ENCODE results near the gene SLC50A1.

The SLC50A1 gene

GRCh38 chr1:155184835-155185782 is 49.5 kb downstream of the SLC50A1 start:
- no peak for DNase-seq (ENCODE audit: low spot score)

GRCh38 chr1:155185783-155186066 is 50.1 kb downstream of the SLC50A1 start:
- DNase-seq (ENCODE audit: low spot score), result no peak

GRCh38 chr1:155186067-155186793 is 50.6 kb downstream of the SLC50A1 start:
- DNase-seq (ENCODE audit: low spot score), result no peak

GRCh38 chr1:155186794-155187455 is 51.3 kb downstream of the SLC50A1 start:
- no peak for DNase-seq (ENCODE audit: low spot score)

- no peak for DNase-seq (ENCODE audit: low spot score)
Measured at GRCh38 chr1:155187456-155187891, 51.8 kb downstream of the SLC50A1 start.

GRCh38 chr1:155188268-155188667 is 52.6 kb downstream of the SLC50A1 start:
- DNase-seq (ENCODE audit: low spot score), result no peak

Data from activated CD4-positive, alpha-beta T cell treated with anti-CD3 and anti-CD28 coated beads, Interleukin-2, Interleukin-4, amounts not matched to agents 100 ng/mL and 50 ng/mL, durations not matched to agents 16 hours and 8 hours (primary cell).